ENCODE results near the gene HIVEP2.

The HIVEP2 gene

GRCh38 chr6:142838821-142839685 lies 105.9 kb downstream of the HIVEP2 start:
- no peak for DNase-seq

GRCh38 chr6:142835787-142836535 lies 109.0 kb downstream of the HIVEP2 start:
- no peak for DNase-seq

GRCh38 chr6:142834853-142835252 lies 110.1 kb downstream of the HIVEP2 start:
- DNase-seq: no peak

GRCh38 chr6:142833798-142834197 lies 111.2 kb downstream of the HIVEP2 start:
- no peak for DNase-seq

- DNase-seq: no peak
These were observed 111.9 kb downstream of the HIVEP2 start for GRCh38 chr6:142833054-142833453.

GRCh38 chr6:142830807-142831206 lies 114.2 kb downstream of the HIVEP2 start:
- DNase-seq: no peak

- no peak for DNase-seq
These were observed 114.8 kb downstream of the HIVEP2 start for GRCh38 chr6:142830116-142830710.

GRCh38 chr6:142829556-142829955 lies 115.4 kb downstream of the HIVEP2 start:
- no peak for DNase-seq

GRCh38 chr6:142827991-142828390 lies 117.0 kb downstream of the HIVEP2 start:
- no peak for DNase-seq

GRCh38 chr6:142827369-142827768 lies 117.6 kb downstream of the HIVEP2 start:
- no peak for DNase-seq

GRCh38 chr6:142825760-142826159 lies 119.2 kb downstream of the HIVEP2 start:
- no peak for DNase-seq

GRCh38 chr6:142824426-142824825 lies 120.5 kb downstream of the HIVEP2 start:
- DNase-seq: no peak

GRCh38 chr6:142823256-142823902 lies 121.6 kb downstream of the HIVEP2 start:
- DNase-seq: no peak

GRCh38 chr6:142822842-142823241 lies 122.1 kb downstream of the HIVEP2 start:
- DNase-seq: no peak

- DNase-seq: no peak
These were observed 122.6 kb downstream of the HIVEP2 start for GRCh38 chr6:142822383-142822782.

GRCh38 chr6:142821860-142822259 lies 123.1 kb downstream of the HIVEP2 start:
- no peak for DNase-seq

- DNase-seq: no peak
These were observed 123.7 kb downstream of the HIVEP2 start for GRCh38 chr6:142821164-142821716.

- no peak for DNase-seq
These were observed 124.5 kb downstream of the HIVEP2 start for GRCh38 chr6:142820338-142821051.

GRCh38 chr6:142819603-142820337 lies 125.2 kb downstream of the HIVEP2 start:
- DNase-seq: peak; percentile 74

- DNase-seq: no peak
These were observed 128.5 kb downstream of the HIVEP2 start for GRCh38 chr6:142816486-142816885.

GRCh38 chr6:142816031-142816430 lies 128.9 kb downstream of the HIVEP2 start:
- DNase-seq: no peak

Data from activated CD8-positive, alpha-beta memory T cell treated with anti-CD3 and anti-CD28 coated beads for 24 hours (primary cell).